SK-N-MC (cell line): Measurements from ENCODE around the gene LHFPL3.
"Not testable (repeated sequence)": the region's sequence is repeated elsewhere in the genome, so short reads cannot be mapped to it uniquely, and the experiment has no call there.

ENCODE experiments used
- DNase-seq: peaks from one replicate; pipeline ENCODE4 v3.0.0-alpha.2; 2011; ENCODE audit warnings: low read depth, low spot score
- H3K27ac ChIP-seq: fragments of 200-600 bp; sonication (generic); 2 replicates; pipeline ENCODE4 v1.5.1; 2016; ENCODE audit warnings: mixed run types
- H3K36me3 ChIP-seq: fragments of 200-600 bp; sonication (generic); 2 replicates; pipeline ENCODE4 v1.6.1; 2017; ENCODE audit warnings: antibody characterized with exemption, low read length, mixed read lengths; ENCODE audit not compliant: insufficient read depth
- H3K4me3 ChIP-seq: fragments of 200-600 bp; sonication (generic); 2 replicates; pipeline ENCODE4 v1.5.1; 2016
- H3K9ac ChIP-seq: fragments of 200-600 bp; sonication (generic); 2 replicates; pipeline ENCODE4 v1.8.0; 2017; ENCODE audit warnings: mixed run types, mixed read lengths; ENCODE audit not compliant: insufficient read length
- H3K9me3 ChIP-seq: fragments of 200-600 bp; sonication (generic); 2 replicates; pipeline ENCODE4 v1.6.1; 2017; ENCODE audit warnings: low read depth, mild to moderate bottlenecking, antibody characterized with exemption, low read length, moderate library complexity, mixed read lengths
- EZH2 ChIP-seq: fragments of 200-600 bp; sonication (generic); IDR thresholded peaks from one replicate; pipeline ENCODE4 v1.6.1; 2017; ENCODE audit warnings: antibody characterized with exemption
- FOXP2 ChIP-seq: optimal IDR thresholded peaks from 2 replicates; pipeline ENCODE3; 2011; ENCODE audit warnings: mild to moderate bottlenecking, moderate library complexity; ENCODE audit not compliant: insufficient read depth; ENCODE audit errors: extremely low read length, control extremely low read depth
- POLR2AphosphoS5 ChIP-seq: IDR thresholded peaks from 2 replicates; pipeline ENCODE4 v1.6.1; 2012; ENCODE audit warnings: mild to moderate bottlenecking, low read depth, low read length, borderline replicate concordance

LHFPL3 gene

GRCh38 chr7:104909096-104909495 lies 580.7 kb downstream of the LHFPL3 start:
- TF ChIP-seq FOXP2 = no peak
- TF ChIP-seq POLR2AphosphoS5 = no peak
- TF ChIP-seq EZH2 = no peak
- Histone ChIP-seq H3K36me3 (no peaks in the 10 kb centered on the region), H3K9ac (no peak overlapping the region), H3K27ac (no peak overlapping the region), H3K4me3 (no peak overlapping the region), H3K9me3 (no peaks in the 10 kb centered on the region)
- DNase-seq = no peak

- H3K36me3 ChIP-seq = no peaks in the 10 kb centered on the region
- TF ChIP-seq EZH2 (no peak), FOXP2 (no peak), POLR2AphosphoS5 (no peak)
- DNase-seq = no peak
- no peak overlapping the region for H3K9ac ChIP-seq
- no peak overlapping the region for H3K4me3 ChIP-seq
- no peak overlapping the region for H3K27ac ChIP-seq
- no peaks in the 10 kb centered on the region for H3K9me3 ChIP-seq
These were observed 586.0 kb downstream of the LHFPL3 start for GRCh38 chr7:104914421-104914820.

- TF ChIP-seq FOXP2 (no peak), POLR2AphosphoS5 (no peak)
- Histone ChIP-seq H3K36me3 (no peaks in the 10 kb centered on the region), H3K4me3 (no peak overlapping the region), H3K9me3 (no peaks in the 10 kb centered on the region), H3K27ac (no peak overlapping the region), H3K9ac (no peak overlapping the region)
- no peak for DNase-seq
These were observed 593.2 kb downstream of the LHFPL3 start for GRCh38 chr7:104921596-104921995.

GRCh38 chr7:104922182-104923009 lies 594.0 kb downstream of the LHFPL3 start:
- no peak overlapping the region for H3K9ac ChIP-seq
- DNase-seq = no peak
- no peaks in the 10 kb centered on the region for H3K9me3 ChIP-seq
- no peak overlapping the region for H3K27ac ChIP-seq
- no peak for TF ChIP-seq EZH2
- TF ChIP-seq POLR2AphosphoS5 = no peak
- TF ChIP-seq FOXP2 = no peak
- no peak overlapping the region for H3K4me3 ChIP-seq
- H3K36me3 ChIP-seq = no peaks in the 10 kb centered on the region

GRCh38 chr7:104923010-104923421 lies 594.6 kb downstream of the LHFPL3 start:
- Histone ChIP-seq H3K36me3 (no peaks in the 10 kb centered on the region), H3K9me3 (no peaks in the 10 kb centered on the region), H3K27ac (no peak overlapping the region), H3K9ac (no peak overlapping the region), H3K4me3 (no peak overlapping the region)
- DNase-seq = peak; percentile 45
- no peak for TF ChIP-seq POLR2AphosphoS5
- TF ChIP-seq EZH2 = no peak
- TF ChIP-seq FOXP2 = no peak

- not testable (repeated sequence) for DNase-seq, H3K36me3 ChIP-seq, H3K27ac ChIP-seq, H3K4me3 ChIP-seq, H3K9ac ChIP-seq, H3K9me3 ChIP-seq
These were observed 597.8 kb downstream of the LHFPL3 start for GRCh38 chr7:104926189-104926588.

- TF ChIP-seq EZH2 (no peak), POLR2AphosphoS5 (no peak), FOXP2 (no peak)
- DNase-seq = no peak
- no peak overlapping the region for H3K27ac ChIP-seq
These were observed 598.2 kb downstream of the LHFPL3 start for GRCh38 chr7:104926601-104927041.

GRCh38 chr7:104927055-104927454 lies 598.7 kb downstream of the LHFPL3 start:
- Histone ChIP-seq H3K27ac (no peak overlapping the region), H3K9ac (no peak overlapping the region), H3K9me3 (no peaks in the 10 kb centered on the region), H3K36me3 (no peaks in the 10 kb centered on the region), H3K4me3 (no peak overlapping the region)
- DNase-seq = no peak
- TF ChIP-seq POLR2AphosphoS5 (no peak), EZH2 (no peak)

More at GRCh38 chr7:104926601-104927041, 598.2 kb downstream of the LHFPL3 start:
- H3K4me3 ChIP-seq = no peak overlapping the region
- H3K9me3 ChIP-seq = no peaks in the 10 kb centered on the region
- H3K9ac ChIP-seq = no peak overlapping the region
- H3K36me3 ChIP-seq = no peaks in the 10 kb centered on the region
